GM12878 (cell line): ENCODE data around the gene RASSF8. TPM values are rescaled to one million over a fixed set of nuclear protein-coding genes. Genes with fewer than 3 reads are reported as not detected.

ENCODE experiments used
- ATAC-seq: fragments of 200-7000 bp; cut with Tn5 transposase; 3 replicates; pipeline ENCODE4 v1.9.1; 2020; ENCODE audit warnings: mild to moderate bottlenecking, moderate library complexity
- BruUV-seq: library from RNA; stranded (reverse); fragments of 400-500 nt; replicated peaks from 2 replicates; lab custom pipeline; 2021; lab: Mats Ljungman, UMichigan
- CTCF ChIA-PET: fragments of 300-600 bp; sonication (Branson Sonifier 250); formaldehyde crosslinking; extraction: SDS; loops from one replicate; lab custom pipeline; 2021; ENCODE audit warnings: inconsistent platforms; lab: Yijun Ruan, JAX
- POLR2A ChIA-PET: fragments of 350-600 bp; formaldehyde crosslinking; extraction: SDS; loops from one replicate; lab custom pipeline; 2021; ENCODE audit warnings: inconsistent platforms; lab: Charles Lee
- RAD21 ChIA-PET: fragments of 300-600 bp; sonication (Branson Sonifier 250); formaldehyde crosslinking; loops from one replicate; lab custom pipeline; 2023; ENCODE audit warnings: antibody characterized with exemption; ENCODE audit not compliant: unreplicated experiment; lab: Charles Lee
- SMC1A ChIA-PET: fragments of 300-600 bp; sonication (Branson Sonifier 250); formaldehyde crosslinking; loops from one replicate; lab custom pipeline; 2023; ENCODE audit not compliant: unreplicated experiment, uncharacterized antibody; lab: Charles Lee
- DNase-seq: peaks from one replicate; pipeline ENCODE4 v3.0.0-alpha.2; 2011; ENCODE audit warnings: low read depth, low spot score
- FAIRE-seq: peaks from 3 replicates; lab custom pipeline; 2011; peaks lifted over from hg19 to GRCh38; lab: Jason Lieb, UNC
- H2AFZ ChIP-seq: 2 replicates; pipeline ENCODE4 v1.6.0; 2011; ENCODE audit warnings: low read depth, low read length, control low read depth; ENCODE audit not compliant: control insufficient read depth
- H3K27ac ChIP-seq: 2 replicates; pipeline ENCODE4 v1.5.1; 2011; ENCODE audit warnings: control low read depth; ENCODE audit not compliant: control insufficient read depth, insufficient read depth
- H3K27me3 ChIP-seq, 2 experiments: replicated peaks in 1 of 2; 2 replicates each; pipeline versions ENCODE4 v1.6.0 to v1.6.1; 2011; ENCODE audit warnings: low read length in 1 of 2; ENCODE audit not compliant: control insufficient read depth in 2 of 2, insufficient read depth in 2 of 2
- H3K36me3 ChIP-seq, 2 experiments: 2 replicates each; pipeline ENCODE4 v1.5.1; 2011; ENCODE audit warnings: low read length in 1 of 2; ENCODE audit not compliant: control insufficient read depth in 2 of 2, insufficient read depth in 2 of 2
- H3K4me1 ChIP-seq: 2 replicates; pipeline ENCODE4 v1.6.1; 2011; ENCODE audit warnings: mild to moderate bottlenecking, low read length, moderate library complexity, mixed read lengths; ENCODE audit not compliant: control insufficient read depth, insufficient read depth
- H3K4me2 ChIP-seq: 2 replicates; pipeline ENCODE4 v1.6.0; 2011; ENCODE audit warnings: control low read depth; ENCODE audit not compliant: control insufficient read depth, insufficient read depth
- H3K4me3 ChIP-seq: fragments of 200-600 bp; sonication (generic); 2 replicates; pipeline ENCODE4 v1.5.1; 2016
- H3K79me2 ChIP-seq: 2 replicates; pipeline ENCODE4 v1.6.0; 2011; ENCODE audit warnings: low read length; ENCODE audit not compliant: control insufficient read depth, insufficient read depth
- H3K9ac ChIP-seq: 2 replicates; pipeline ENCODE4 v1.8.0; 2011; ENCODE audit warnings: low read length, control low read depth, mixed read lengths; ENCODE audit not compliant: control insufficient read depth, insufficient read depth
- H3K9me3 ChIP-seq: replicated peaks from 3 replicates; pipeline ENCODE4 v1.5.1; 2011; ENCODE audit warnings: mild to moderate bottlenecking, low read length; ENCODE audit not compliant: control insufficient read depth, insufficient read depth
- H4K20me1 ChIP-seq: 2 replicates; pipeline ENCODE4 v1.6.0; 2011; ENCODE audit not compliant: control insufficient read depth, insufficient read depth
- BMI1 ChIP-seq: fragments of 450-650 bp; IDR thresholded peaks from 2 replicates; pipeline ENCODE4 v1.6.1; 2016; ENCODE audit warnings: mild to moderate bottlenecking, moderate library complexity, borderline replicate concordance
- CEBPB ChIP-seq, 2 experiments: fragments of 150-350 bp in 1 of 2; IDR thresholded peaks; 2 replicates each; pipeline ENCODE4 v1.6.1; 2012 to 2014; ENCODE audit warnings: low read depth in 2 of 2, low read length in 2 of 2, borderline replicate concordance in 1 of 2, inconsistent platforms in 1 of 2
- MYC ChIP-seq: IDR thresholded peaks from 2 replicates; pipeline ENCODE4 v1.6.1; 2011; ENCODE audit warnings: mild to moderate bottlenecking, low read length, moderate library complexity, inconsistent platforms; ENCODE audit not compliant: insufficient read depth, insufficient replicate concordance, insufficient read length, severe bottlenecking
- ZNF622 ChIP-seq: fragments of 450-650 bp; IDR thresholded peaks from 2 replicates; pipeline ENCODE4 v1.6.1; 2017; ENCODE audit warnings: mild to moderate bottlenecking, inconsistent platforms
- WGBS: methylation state at CpG from one replicate; pipeline ENCODE4 v1.1.6; 2016; ENCODE audit warnings: low lambda C conversion rate; ENCODE audit not compliant: insufficient replicate concordance, insufficient coverage; ENCODE audit errors: missing lambda C conversion rate; 5-methylcytosine and 5-hydroxymethylcytosine counted together
- in situ Hi-C: fragments of 300-500 bp; cut with MboI; formaldehyde crosslinking; loops from 9 replicates; pipeline ENCODE4 v1.14.3; 2018; ENCODE audit warnings: mixed read lengths
- intact Hi-C: fragments of 100-400 bp; cut with micrococcal nuclease; formaldehyde crosslinking; loops from one replicate; pipeline ENCODE4 v1.14.2; 2022; ENCODE audit not compliant: unreplicated experiment
- polyA plus RNA-seq, 11 experiments: library from polyadenylated mRNA; depleted of rRNA in 4 of 11; unstranded in 6 of 11; stranded (reverse) in 5 of 11; fragments of >200 nt; fragmentation: Nextera tagmentation in 4 of 11; fragmentation: Illumina TruSeq in 1 of 11; extraction: Ambion mirVana in 4 of 11; extraction: Trizol in 1 of 11; gene quantifications; 1 replicate in 1 of 11; 2 replicates in 10 of 11; pipeline versions ENCODE4 v1.2.1 to v1.2.3, GENCODE V29; 2011 to 2016; ENCODE audit warnings: inconsistent platforms in 2 of 11, missing spikeins in 2 of 11, low read depth in 1 of 11
- total RNA-seq, 4 experiments: library from RNA; depleted of rRNA in 3 of 4; stranded (reverse); fragments of >200 nt in 3 of 4; fragmentation: Illumina TruSeq in 1 of 4; extraction: Trizol in 1 of 4; gene quantifications; 2 replicates each; pipeline versions ENCODE4 v1.2.1 to v1.2.3, GENCODE V29; 2013 to 2021

The RASSF8 gene
- total and polyA plus RNA-seq, 10 of the 15 experiments (the other 5 are each of a cell fraction or from before 2014, with no cell fraction given) = 0.06 to 0.18 (median 0.08) TPM; not detected in 6

GRCh38 chr12:25971654-25972041 is 13.2 kb downstream of the RASSF8 start:
- H3K9ac ChIP-seq = no peak overlapping the region
- H3K4me3 ChIP-seq = no peak overlapping the region
- no peaks in the 10 kb centered on the region for H3K9me3 ChIP-seq
- H3K4me1 ChIP-seq = no peaks in the 10 kb centered on the region
- ChIA-PET POLR2A (no interaction called here), CTCF (no interaction called here), SMC1A (no interaction called here), RAD21 (no interaction called here)
- no peak overlapping the region for H2AFZ ChIP-seq
- no peak for FAIRE-seq
- no peak for TF ChIP-seq CEBPB (IDR thresholded peaks at IDR 0.05; ENCODE audit: borderline replicate concordance in 1 of 2, low read depth in 2 of 2, low read length in 2 of 2)
- no peak for ATAC-seq
- no peak for DNase-seq
- H4K20me1 ChIP-seq = no peaks in the 10 kb centered on the region
- in situ Hi-C loops = no loop called here
- H3K27ac ChIP-seq = no peak overlapping the region
- 61% methylated on average over 2 of the region's 2 CpGs for whole genome bisulfite sequencing
- no TSS peak for BruUV-seq
- H3K79me2 ChIP-seq = no peaks in the 10 kb centered on the region
- H3K27me3 ChIP-seq = no peaks in the 10 kb centered on the region; a peak in 1 of 4 replicates
- H3K4me2 ChIP-seq = no peak overlapping the region
- intact Hi-C loops = no loop called here
- H3K36me3 ChIP-seq = no peaks in the 10 kb centered on the region

- ChIA-PET POLR2A (no interaction called here), CTCF (no interaction called here), RAD21 (no interaction called here), SMC1A (no interaction called here)
- Histone ChIP-seq H2AFZ (no peak overlapping the region), H3K4me1 (no peaks in the 10 kb centered on the region), H3K27me3 (peaks cover 0 to under 1% of the 10 kb centered on the region in 2 experiments; a peak in 1 of 4 replicates), H3K4me3 (no peak overlapping the region), H3K27ac (no peak overlapping the region), H3K9me3 (no peaks in the 10 kb centered on the region), H3K4me2 (no peak overlapping the region), H3K9ac (no peak overlapping the region), H3K79me2 (no peaks in the 10 kb centered on the region), H4K20me1 (no peaks in the 10 kb centered on the region), H3K36me3 (no peaks in the 10 kb centered on the region)
- in situ Hi-C loops (no loop called here), intact Hi-C loops (no loop called here)
- ATAC-seq (no peak), DNase-seq (no peak), FAIRE-seq (no peak)
- BruUV-seq = no TSS peak
- WGBS = 28% methylated on average over 2 of the region's 2 CpGs
- no peak for TF ChIP-seq BMI1
- TF ChIP-seq ZNF622 = no peak
- no peak for TF ChIP-seq MYC
These were observed 14.3 kb downstream of the RASSF8 start for GRCh38 chr12:25972783-25973182.
